Osteocyte (in vitro differentiated cells): Measurements from ENCODE around the gene MS4A18. TPM values are rescaled to one million over a fixed set of nuclear protein-coding genes. Genes with fewer than 3 reads are reported as not detected.
"Not testable (repeated sequence)": the region's sequence is repeated elsewhere in the genome, so short reads cannot be mapped to it uniquely, and the experiment has no call there.

Experiments
- DNase-seq: peaks from one replicate; pipeline ENCODE4 v3.0.0; 2021; ENCODE audit warnings: mixed read lengths; ENCODE audit not compliant: unreplicated experiment; ENCODE audit errors: extremely low spot score
- H3K27ac Mint-ChIP-seq: one replicate; pipeline ENCODE4 v1.8.0; 2021; ENCODE audit warnings: mild to moderate bottlenecking, mixed read lengths; ENCODE audit not compliant: unreplicated experiment
- H3K27me3 Mint-ChIP-seq: one replicate; pipeline ENCODE4 v1.8.0; 2021; ENCODE audit warnings: mixed read lengths; ENCODE audit not compliant: unreplicated experiment
- H3K36me3 Mint-ChIP-seq: one replicate; pipeline ENCODE4 v1.8.0; 2021; ENCODE audit warnings: mixed read lengths; ENCODE audit not compliant: unreplicated experiment
- H3K4me1 Mint-ChIP-seq: one replicate; pipeline ENCODE4 v1.8.0; 2021; ENCODE audit warnings: mixed read lengths; ENCODE audit not compliant: unreplicated experiment
- H3K4me3 Mint-ChIP-seq: one replicate; pipeline ENCODE4 v1.8.0; 2021; ENCODE audit warnings: mild to moderate bottlenecking, moderate library complexity, mixed read lengths; ENCODE audit not compliant: unreplicated experiment
- H3K9me3 Mint-ChIP-seq: one replicate; pipeline ENCODE4 v1.8.0; 2021; ENCODE audit warnings: mixed read lengths; ENCODE audit not compliant: unreplicated experiment
- CTCF ChIP-seq: fragments of 200-600 bp; sonication (generic); IDR thresholded peaks from 2 replicates; pipeline ENCODE4 v1.5.0; 2021; ENCODE audit warnings: antibody characterized with exemption, mild to moderate bottlenecking, moderate library complexity
- total RNA-seq: library from RNA; stranded (reverse); gene quantifications from 2 replicates; pipeline ENCODE4 v1.2.1, GENCODE V29; 2021

Gene MS4A18
- total RNA-seq, 1 donor from 2014 or later: not detected

- H3K27me3 Mint-ChIP-seq: peaks cover 8% of the 10 kb centered on the region
- no peak overlapping the region for H3K27ac Mint-ChIP-seq
Measured at GRCh38 chr11:60753309-60753708, 28.8 kb downstream of the MS4A18 start.

GRCh38 chr11:60754887-60755286 is 30.4 kb downstream of the MS4A18 start:
- no peak for DNase-seq
- TF ChIP-seq CTCF: no peak
- Mint-ChIP-seq H3K4me3 (no peak overlapping the region), H3K36me3 (no peaks in the 10 kb centered on the region), H3K9me3 (no peaks in the 10 kb centered on the region), H3K27ac (no peak overlapping the region), H3K27me3 (peaks cover 19% of the 10 kb centered on the region), H3K4me1 (no peaks in the 10 kb centered on the region)

More at GRCh38 chr11:60753309-60753708, 28.8 kb downstream of the MS4A18 start:
- H3K9me3 Mint-ChIP-seq: no peaks in the 10 kb centered on the region
- H3K36me3 Mint-ChIP-seq: no peaks in the 10 kb centered on the region
- no peaks in the 10 kb centered on the region for H3K4me1 Mint-ChIP-seq
- no peak for TF ChIP-seq CTCF
- H3K4me3 Mint-ChIP-seq: no peak overlapping the region
- no peak for DNase-seq

- peaks cover 28% of the 10 kb centered on the region for H3K27me3 Mint-ChIP-seq
- H3K36me3 Mint-ChIP-seq: no peaks in the 10 kb centered on the region
- no peaks in the 10 kb centered on the region for H3K9me3 Mint-ChIP-seq
- peak; percentile 37 for TF ChIP-seq CTCF
- H3K4me3 Mint-ChIP-seq: no peak within 1 kb of the TSS
- H3K4me1 Mint-ChIP-seq: no peaks in the 10 kb centered on the region
- no peak within 1 kb of the TSS for H3K27ac Mint-ChIP-seq
- no peak for DNase-seq
Measured at GRCh38 chr11:60756307-60757032, 31.9 kb downstream of the MS4A18 start, which contains the start of gene MS4A15. Gene MS4A15 (plus strand): TSS chr11:60756867. CDS start chr11:60763734, 6,867 bp downstream.

- peaks cover 32% of the 10 kb centered on the region for H3K27me3 Mint-ChIP-seq
- H3K9me3 Mint-ChIP-seq: no peaks in the 10 kb centered on the region
- TF ChIP-seq CTCF: no peak
Measured at GRCh38 chr11:60757231-60757800, 32.8 kb downstream of the MS4A18 start.

GRCh38 chr11:60758671-60759070 is 34.2 kb downstream of the MS4A18 start:
- H3K9me3 Mint-ChIP-seq, H3K27ac Mint-ChIP-seq, DNase-seq, H3K4me1 Mint-ChIP-seq, H3K36me3 Mint-ChIP-seq, H3K4me3 Mint-ChIP-seq: not testable (repeated sequence)
- peaks cover 34% of the 10 kb centered on the region for H3K27me3 Mint-ChIP-seq

More at GRCh38 chr11:60757231-60757800, 32.8 kb downstream of the MS4A18 start:
- Mint-ChIP-seq H3K36me3 (no peaks in the 10 kb centered on the region), H3K27ac (no peak overlapping the region), H3K4me1 (no peaks in the 10 kb centered on the region), H3K4me3 (no peak overlapping the region)
- DNase-seq: no peak

- H3K4me3 Mint-ChIP-seq, DNase-seq, H3K9me3 Mint-ChIP-seq, H3K4me1 Mint-ChIP-seq, H3K36me3 Mint-ChIP-seq, H3K27ac Mint-ChIP-seq: not testable (repeated sequence)
- peaks cover 34% of the 10 kb centered on the region for H3K27me3 Mint-ChIP-seq
Measured at GRCh38 chr11:60759438-60760225, 35.1 kb downstream of the MS4A18 start.
